Glomerular visceral epithelial cell (primary cell): ENCODE measurements around the gene ANKRD50.
A peak's percentile ranks its signal among the peaks of the same experiment; 100 is the strongest.

Experiments
- DNase-seq: peaks from one replicate; pipeline ENCODE4 v3.0.0-alpha.2; 2016; ENCODE audit errors: extremely low spot score

Gene ANKRD50

DNA sequence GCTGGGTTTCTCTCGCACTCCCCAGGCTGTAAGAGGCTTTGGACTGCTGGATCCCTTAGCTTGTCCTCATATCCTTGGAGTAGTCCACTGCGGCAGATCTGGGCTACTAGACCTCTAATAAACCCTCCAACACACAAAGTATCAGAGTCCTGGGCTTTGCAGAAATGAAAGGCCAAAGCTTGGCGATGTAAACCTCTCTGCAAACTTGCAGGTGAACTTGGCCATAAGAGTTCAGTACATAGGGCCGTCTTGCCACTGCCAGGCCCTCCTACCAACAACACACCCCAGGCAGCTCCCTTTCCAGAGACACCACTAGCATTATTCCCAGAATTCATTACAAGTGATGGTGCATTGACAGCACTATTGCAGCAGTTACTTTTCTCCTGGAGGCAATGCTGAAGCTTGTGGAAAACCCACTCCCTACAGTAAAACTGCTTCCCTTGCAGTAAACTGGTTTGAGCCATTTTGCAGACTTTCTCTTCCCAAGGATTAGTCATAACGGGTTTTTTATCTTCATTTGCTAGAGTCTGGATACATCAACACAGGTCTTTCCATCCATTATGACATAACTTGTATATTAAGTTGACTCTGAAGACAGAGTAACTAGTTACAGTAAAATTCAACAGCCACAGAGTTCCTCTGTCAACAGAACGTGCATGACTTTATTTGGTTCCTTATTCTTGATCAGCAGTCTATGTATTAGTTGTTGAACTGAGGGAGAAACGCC lies 2.4 kb downstream of the ANKRD50 start:
- no peak for DNase-seq

DNA sequence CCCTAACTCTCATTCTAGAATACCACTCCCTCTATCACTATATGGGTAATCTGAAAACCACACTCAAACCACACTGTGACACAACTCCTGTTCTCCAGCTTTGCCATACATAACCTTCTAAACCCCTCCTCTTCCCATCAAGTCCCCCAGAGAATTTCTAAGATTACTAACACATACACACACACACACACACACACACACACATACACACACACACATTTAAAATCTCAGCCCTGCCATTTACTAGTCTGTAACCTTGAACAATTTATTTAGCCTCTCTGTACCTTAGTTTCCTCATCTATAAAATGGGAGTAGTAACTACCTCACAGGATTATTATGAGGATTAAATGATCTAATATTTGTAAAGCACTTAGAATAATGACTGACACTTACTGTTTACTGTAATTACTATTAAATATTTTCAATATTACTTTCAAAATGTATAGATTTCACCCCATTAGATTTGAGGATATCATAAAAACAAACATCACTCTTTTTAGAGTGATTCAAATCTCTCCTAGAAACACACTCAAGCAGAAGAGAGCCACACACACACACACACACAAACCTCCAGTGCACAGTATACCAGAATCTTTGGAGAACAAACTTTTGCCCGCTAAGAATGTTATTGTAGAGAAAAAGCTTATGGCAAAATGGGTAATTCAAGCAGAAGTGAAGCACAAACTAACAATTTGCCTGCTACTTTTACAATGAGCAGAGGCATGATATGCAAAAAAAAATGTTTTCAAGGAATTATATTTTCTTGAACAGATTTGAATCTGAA lies 3.8 kb downstream of the ANKRD50 start:
- peak; percentile 34 for DNase-seq

- no peak for DNase-seq
Observed at GRCh38 chr4:124705393-124705792, 7.1 kb downstream of the ANKRD50 start.

GRCh38 chr4:124703154-124703553 lies 9.4 kb downstream of the ANKRD50 start:
- DNase-seq = no peak

GRCh38 chr4:124697441-124697840 lies 15.1 kb downstream of the ANKRD50 start:
- DNase-seq = no peak

- no peak for DNase-seq
Observed at GRCh38 chr4:124696182-124696581, 16.4 kb downstream of the ANKRD50 start.

DNA sequence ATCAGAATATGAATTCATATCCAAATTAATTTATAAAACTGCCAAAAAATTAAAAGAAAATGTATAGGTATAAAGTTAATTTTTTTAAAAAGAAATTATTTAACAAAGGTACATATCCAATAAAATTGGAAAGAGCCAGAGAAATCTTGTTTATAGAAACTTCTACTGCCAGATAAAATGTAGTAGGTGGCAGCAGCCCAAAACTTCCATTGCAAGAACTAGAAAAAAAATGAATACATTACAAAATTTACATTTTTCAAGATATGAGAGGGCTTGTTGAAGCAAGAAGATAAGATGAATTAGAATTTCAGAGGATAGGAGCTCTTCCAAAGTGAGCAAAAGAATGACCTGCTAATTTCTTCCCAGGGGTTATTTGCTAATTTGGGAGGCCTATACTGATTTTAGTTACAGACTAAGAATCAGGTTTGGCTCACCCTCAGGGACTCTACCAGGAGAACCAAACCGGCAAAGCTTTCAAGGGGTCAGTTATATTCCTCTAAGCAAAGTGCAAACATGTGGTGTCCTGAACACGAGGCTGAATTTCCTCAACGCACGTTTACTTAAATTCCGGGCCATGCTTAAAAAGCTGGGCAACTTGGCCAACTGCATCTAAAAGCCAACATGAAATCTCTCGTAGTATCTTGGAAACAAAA lies 17.5 kb downstream of the ANKRD50 start:
- no peak for DNase-seq

- DNase-seq = no peak
Observed at GRCh38 chr4:124694306-124694705, 18.2 kb downstream of the ANKRD50 start.

GRCh38 chr4:124691801-124692200 lies 20.7 kb downstream of the ANKRD50 start:
- DNase-seq = no peak

GRCh38 chr4:124686279-124686678 lies 26.3 kb downstream of the ANKRD50 start:
- DNase-seq = no peak

DNA sequence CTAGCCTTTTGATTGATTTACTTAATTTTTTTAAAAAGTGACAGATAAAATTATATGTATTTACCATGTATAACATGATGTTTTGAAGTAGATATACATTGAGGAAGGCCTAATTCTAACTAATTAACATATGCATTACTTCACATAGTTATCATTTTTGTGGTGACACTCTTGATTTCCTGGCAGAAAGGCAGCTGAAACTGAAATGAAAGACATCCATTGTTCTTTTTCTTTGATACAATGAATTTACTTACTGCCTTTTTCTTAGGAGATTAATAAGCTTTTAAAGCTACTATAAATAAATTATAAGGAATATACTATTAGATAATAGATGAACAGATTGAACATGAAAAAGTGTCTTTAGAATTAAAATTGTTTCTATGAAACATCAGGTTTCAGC lies 26.7 kb downstream of the ANKRD50 start:
- DNase-seq = no peak

DNA sequence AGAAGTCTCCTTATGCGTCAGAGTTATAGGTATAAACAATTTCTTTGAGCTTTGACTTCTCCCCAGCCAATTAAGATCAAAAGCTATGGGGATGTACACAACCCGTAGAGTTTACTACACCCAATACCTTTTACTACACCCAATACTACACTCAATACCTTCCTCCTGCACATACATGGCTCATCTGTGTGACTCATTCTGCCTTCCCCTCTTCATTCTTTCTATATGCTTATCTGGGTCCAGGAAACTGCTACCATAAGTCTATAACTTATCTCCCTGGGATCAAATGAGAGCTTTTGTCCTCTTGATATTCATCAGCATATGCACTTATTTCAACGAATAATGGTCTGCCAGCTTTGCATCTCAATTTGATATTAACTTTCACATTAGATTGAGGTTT lies 28.2 kb downstream of the ANKRD50 start:
- peak; percentile 1 for DNase-seq

DNA sequence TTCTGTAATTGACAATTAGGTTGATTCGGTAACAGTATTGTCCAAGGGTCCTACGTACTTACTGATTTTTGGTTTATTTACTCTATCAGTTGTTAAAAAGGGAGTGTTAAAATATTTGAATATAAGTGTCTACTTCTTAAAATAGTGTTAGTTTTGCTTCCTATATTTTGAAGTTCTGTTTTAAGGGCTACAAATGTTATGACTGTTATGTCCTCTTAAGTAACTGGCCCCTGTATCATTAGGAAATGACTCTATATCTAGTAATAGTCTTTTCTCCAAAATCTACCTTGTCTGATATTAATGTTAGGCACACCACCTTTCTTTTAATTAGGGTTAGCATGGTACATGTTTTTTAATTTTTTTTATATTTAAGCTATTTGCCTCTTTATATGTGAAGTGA lies 30.1 kb downstream of the ANKRD50 start:
- no peak for DNase-seq

- no peak for DNase-seq
Observed at GRCh38 chr4:124666496-124666895, 46.0 kb downstream of the ANKRD50 start.

DNA sequence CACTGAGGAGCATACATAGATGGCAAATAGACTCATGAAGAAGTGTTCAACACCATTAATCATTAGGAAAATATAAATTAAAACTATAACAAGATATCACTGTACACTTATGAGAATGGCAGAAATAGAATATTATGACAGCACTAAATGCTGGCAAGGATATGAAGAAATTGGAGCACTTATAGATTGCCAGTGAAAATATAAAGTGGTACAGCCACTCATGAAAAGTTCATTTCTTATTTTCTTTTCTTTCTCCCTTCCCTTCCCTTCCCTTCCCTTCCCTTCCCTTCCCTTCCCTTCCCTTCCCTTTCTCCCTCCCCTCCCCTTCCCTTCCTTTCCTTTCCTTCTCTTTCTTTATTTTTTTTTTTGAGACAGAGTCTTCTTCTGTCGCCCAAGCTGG lies 53.7 kb downstream of the ANKRD50 start:
- no peak for DNase-seq

DNA sequence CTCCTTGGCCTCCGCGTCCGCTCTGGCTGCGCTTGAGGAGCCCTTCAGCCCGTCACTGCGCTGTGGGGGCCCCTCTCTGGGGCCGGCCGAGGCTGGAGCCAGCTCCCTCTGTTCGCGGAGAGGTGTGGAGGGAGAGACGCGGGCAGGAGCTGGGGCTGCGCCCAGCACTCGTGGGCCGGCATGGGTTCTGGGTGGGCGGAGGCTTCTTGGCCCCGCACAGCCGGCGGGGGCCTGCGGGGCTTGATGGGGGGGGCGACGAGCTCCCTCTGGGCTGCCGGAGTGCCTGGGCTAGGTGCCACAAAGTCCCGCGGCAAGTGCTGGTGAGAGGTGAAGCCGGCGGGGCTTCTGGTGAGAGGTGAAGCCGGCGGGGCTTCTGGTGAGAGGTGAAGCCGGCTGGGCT lies 61.9 kb downstream of the ANKRD50 start:
- no peak for DNase-seq

GRCh38 chr4:124647599-124647998 lies 64.9 kb downstream of the ANKRD50 start:
- no peak for DNase-seq

DNA sequence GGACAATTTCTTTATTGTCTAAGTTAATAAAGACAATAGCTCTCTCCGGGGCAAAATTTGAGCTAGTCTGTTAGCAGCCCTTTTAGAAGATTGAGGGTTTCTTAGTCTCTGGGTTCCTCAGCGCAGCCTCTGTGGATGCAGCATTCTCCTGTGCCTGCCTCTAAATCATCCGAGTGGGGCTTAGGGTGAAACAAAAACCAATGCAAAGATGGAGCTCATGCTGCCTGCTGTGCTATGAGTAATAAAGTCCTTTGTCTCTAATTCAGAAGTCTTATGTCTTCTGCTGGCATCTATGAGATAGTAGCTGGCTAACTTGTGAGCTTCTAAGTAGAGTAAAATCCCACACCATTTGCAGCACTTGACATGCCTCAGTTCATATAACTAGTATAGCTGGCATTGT lies 67.9 kb downstream of the ANKRD50 start:
- no peak for DNase-seq

GRCh38 chr4:124642846-124643245 lies 69.7 kb downstream of the ANKRD50 start:
- no peak for DNase-seq

DNA sequence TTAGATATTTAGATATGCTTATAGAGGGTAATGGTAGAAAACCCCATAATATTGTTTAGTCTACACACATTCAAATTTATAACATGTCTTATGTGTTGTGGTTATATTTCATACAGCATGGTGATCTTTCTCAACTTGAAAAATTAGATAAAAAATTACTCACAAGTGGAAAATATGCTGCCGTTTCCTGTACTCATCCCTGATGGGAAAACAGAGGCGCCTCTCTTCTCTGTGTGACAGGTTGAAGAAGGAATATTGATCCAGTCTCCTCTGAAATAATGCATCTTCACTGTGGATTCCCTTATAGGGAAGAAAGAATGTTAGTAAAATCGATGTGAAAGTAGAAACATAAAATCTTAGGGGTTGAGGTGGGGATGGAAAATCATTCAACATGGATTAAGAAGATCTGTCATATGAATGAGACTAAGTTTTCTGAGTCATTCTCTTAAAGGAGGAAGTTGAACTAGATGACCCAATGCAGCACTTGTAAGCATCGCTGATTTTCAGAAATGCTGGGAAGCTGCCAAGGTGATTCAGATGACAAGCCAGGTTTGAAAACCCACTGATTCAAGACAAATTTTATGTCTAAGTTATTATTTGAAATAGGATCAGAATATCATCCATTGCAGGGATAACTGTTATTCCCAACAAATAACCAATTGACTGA lies 70.7 kb downstream of the ANKRD50 start:
- peak; percentile 94 for DNase-seq

DNA sequence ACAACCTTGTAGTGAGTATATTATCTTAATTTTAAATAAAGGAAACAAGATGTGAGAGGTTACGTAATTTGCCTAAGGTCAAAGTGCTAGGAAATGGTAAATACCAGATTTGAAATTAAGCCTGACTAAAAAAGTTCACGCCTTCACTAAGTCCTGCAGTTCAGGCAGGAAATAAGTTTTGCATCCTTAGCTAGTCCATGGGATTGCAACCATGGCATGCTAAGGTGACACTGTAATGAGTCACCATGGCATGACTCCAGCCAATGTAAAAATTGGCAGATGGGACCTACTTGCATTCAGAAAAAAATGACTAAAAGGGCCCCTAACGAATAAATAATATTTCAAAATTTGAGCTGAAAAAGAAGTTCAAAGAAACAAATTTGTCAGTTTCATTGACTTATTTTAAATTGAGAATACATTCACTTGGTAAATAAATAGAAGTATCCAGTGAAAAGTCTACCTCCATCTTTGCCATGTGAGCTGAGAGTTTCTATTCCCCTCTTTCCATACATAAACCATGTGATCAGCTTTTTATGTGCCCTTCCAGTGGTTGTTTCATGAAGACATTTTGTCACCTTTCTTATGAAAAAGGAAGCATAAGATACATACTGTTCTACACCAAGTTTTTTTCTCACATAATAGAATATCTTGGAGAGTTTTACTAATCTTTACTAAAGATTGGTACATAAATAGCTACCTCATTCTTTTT lies 72.4 kb downstream of the ANKRD50 start:
- peak; percentile 81 for DNase-seq

GRCh38 chr4:124637321-124637720 lies 75.2 kb downstream of the ANKRD50 start:
- no peak for DNase-seq
